GM19372 (cell line): ENCODE measurements around the gene MON2.
"Not testable (repeated sequence)": the region's sequence is repeated elsewhere in the genome, so short reads cannot be mapped to it uniquely, and the experiment has no call there.

Source experiments
- ATAC-seq: cut with Tn5 transposase; IDR thresholded peaks from one replicate; pipeline ENCODE4 v1.9.1; 2021; ENCODE audit warnings: mild to moderate bottlenecking, low read depth, moderate library complexity; ENCODE audit not compliant: unreplicated experiment

Gene MON2

GRCh38 chr12:62466594-62467491, at the start of gene MON2:
Gene MON2, plus strand, starts transcription at chr12:62466826. Its CDS starts 382 bp downstream, at chr12:62467208.
- peak; percentile 99 for ATAC-seq

- ATAC-seq: no peak
These were observed 40.5 kb upstream of the MON2 start for GRCh38 chr12:62426089-62426488.

GRCh38 chr12:62429457-62429856, 37.2 kb upstream of the MON2 start:
- no peak for ATAC-seq

- ATAC-seq: no peak
These were observed 31.9 kb upstream of the MON2 start for GRCh38 chr12:62434494-62435302.

GRCh38 chr12:62435303-62436163, 31.1 kb upstream of the MON2 start:
- ATAC-seq: peak; percentile 74

GRCh38 chr12:62436164-62436503, 30.5 kb upstream of the MON2 start:
- no peak for ATAC-seq

GRCh38 chr12:62438098-62438692, 28.4 kb upstream of the MON2 start:
- ATAC-seq: no peak

- ATAC-seq: no peak
These were observed 19.7 kb upstream of the MON2 start for GRCh38 chr12:62446754-62447452.

GRCh38 chr12:62448436-62448835, 18.2 kb upstream of the MON2 start:
- ATAC-seq: no peak

- ATAC-seq: not testable (repeated sequence)
These were observed 11.2 kb upstream of the MON2 start for GRCh38 chr12:62455429-62455828.

- no peak for ATAC-seq
These were observed 8.0 kb upstream of the MON2 start for GRCh38 chr12:62458626-62459025.

GRCh38 chr12:62459976-62460375, 6.7 kb upstream of the MON2 start:
- ATAC-seq: no peak

- ATAC-seq: not testable (repeated sequence)
These were observed 5.3 kb upstream of the MON2 start for GRCh38 chr12:62461171-62461837.

- not testable (repeated sequence) for ATAC-seq
These were observed 3.4 kb upstream of the MON2 start for GRCh38 chr12:62463252-62463651.

GRCh38 chr12:62466018-62466593, 520 bp upstream of the MON2 start:
- peak; percentile 35 for ATAC-seq

GRCh38 chr12:62468397-62468796, 1.8 kb downstream of the MON2 start:
- ATAC-seq: no peak

- no peak for ATAC-seq
These were observed 2.3 kb downstream of the MON2 start for GRCh38 chr12:62468935-62469334.

- no peak for ATAC-seq
These were observed 3.1 kb downstream of the MON2 start for GRCh38 chr12:62469704-62470103.

GRCh38 chr12:62471734-62472133, 5.1 kb downstream of the MON2 start:
- no peak for ATAC-seq
